HEK293T (cell line): ENCODE results near the gene TRIM36.

Experiments
- BHLHE40 ChIP-seq: fragments of 450-650 bp; IDR thresholded peaks from 2 replicates; pipeline ENCODE4 v1.6.1; 2016; ENCODE audit warnings: mild to moderate bottlenecking, moderate library complexity, borderline replicate concordance
- FOXM1 ChIP-seq: fragments of 450-650 bp; IDR thresholded peaks from 2 replicates; pipeline ENCODE4 v1.6.1; 2017; ENCODE audit warnings: mild to moderate bottlenecking, borderline replicate concordance
- LEF1 ChIP-seq: fragments of 450-650 bp; IDR thresholded peaks from 2 replicates; pipeline ENCODE4 v1.6.1; 2017; ENCODE audit warnings: mild to moderate bottlenecking, borderline replicate concordance
- SP1 ChIP-seq: fragments of 450-650 bp; IDR thresholded peaks from 2 replicates; pipeline ENCODE4 v1.6.1; 2017
- ZNF384 ChIP-seq: fragments of 450-650 bp; IDR thresholded peaks from 2 replicates; pipeline ENCODE4 v1.6.1; 2016

GRCh38 chr5:115136294-115136693 lies 33.4 kb downstream of the TRIM36 start:
- TF ChIP-seq ZNF384 (no peak), SP1 (no peak), BHLHE40 (no peak), LEF1 (no peak), FOXM1 (no peak)
